GM19023 (cell line): Measurements from ENCODE around the gene SLC38A3.
A peak's percentile ranks its signal among the peaks of the same experiment; 100 is the strongest.
"Not testable (repeated sequence)": the region's sequence is repeated elsewhere in the genome, so short reads cannot be mapped to it uniquely, and the experiment has no call there.

Experiments
- ATAC-seq: cut with Tn5 transposase; IDR thresholded peaks from one replicate; pipeline ENCODE4 v1.9.1; 2021; ENCODE audit warnings: mild to moderate bottlenecking, moderate library complexity; ENCODE audit not compliant: unreplicated experiment

The SLC38A3 gene

GRCh38 chr3:50245831-50246516 is 40.9 kb downstream of the SLC38A3 start:
- peak; percentile 77 for ATAC-seq

- peak; percentile 52 for ATAC-seq
Observed at GRCh38 chr3:50246517-50246954, 41.5 kb downstream of the SLC38A3 start.

GRCh38 chr3:50248387-50248786 is 43.3 kb downstream of the SLC38A3 start:
- ATAC-seq: no peak

- ATAC-seq: no peak
Observed at GRCh38 chr3:50249457-50249856, 44.4 kb downstream of the SLC38A3 start.

GRCh38 chr3:50250514-50250913 is 45.4 kb downstream of the SLC38A3 start:
- no peak for ATAC-seq

GRCh38 chr3:50251220-50251619 is 46.1 kb downstream of the SLC38A3 start:
- no peak for ATAC-seq

- no peak for ATAC-seq
Observed at GRCh38 chr3:50254577-50255250, 49.6 kb downstream of the SLC38A3 start.

- ATAC-seq: no peak
Observed at GRCh38 chr3:50255251-50255615, 50.2 kb downstream of the SLC38A3 start.

- no peak for ATAC-seq
Observed at GRCh38 chr3:50256978-50257890, 52.2 kb downstream of the SLC38A3 start.

GRCh38 chr3:50258029-50258680 is 53.1 kb downstream of the SLC38A3 start:
- no peak for ATAC-seq

- ATAC-seq: no peak
Observed at GRCh38 chr3:50258979-50259378, 53.9 kb downstream of the SLC38A3 start.

- ATAC-seq: peak; percentile 24
Observed at GRCh38 chr3:50259432-50260026, 54.5 kb downstream of the SLC38A3 start.

GRCh38 chr3:50260027-50260941 is 55.2 kb downstream of the SLC38A3 start:
- peak; percentile 85 for ATAC-seq

GRCh38 chr3:50260942-50261441 is 55.9 kb downstream of the SLC38A3 start:
- no peak for ATAC-seq

GRCh38 chr3:50261505-50261904 is 56.4 kb downstream of the SLC38A3 start:
- ATAC-seq: no peak

GRCh38 chr3:50262200-50262599 is 57.1 kb downstream of the SLC38A3 start:
- not testable (repeated sequence) for ATAC-seq

- ATAC-seq: no peak
Observed at GRCh38 chr3:50262778-50263177, 57.7 kb downstream of the SLC38A3 start.

- no peak for ATAC-seq
Observed at GRCh38 chr3:50263478-50264382, 58.7 kb downstream of the SLC38A3 start.
